Activated T-helper 17 cell treated with anti-CD3 and anti-CD28 coated beads, Interleukin-2, amount 50 U/mL, for 72 hours (primary cell): Measurements from ENCODE around the gene RUFY3. TPM values are rescaled to one million over a fixed set of nuclear protein-coding genes. Genes with fewer than 3 reads are reported as not detected.

Experiments used
- ATAC-seq: fragments of 150-1000 bp; cut with Tn5 transposase; replicated peaks from 2 replicates; pipeline ENCODE4 v1.10.0; 2021; ENCODE audit warnings: mild to moderate bottlenecking, moderate library complexity
- H3K27ac Mint-ChIP-seq: one replicate; pipeline ENCODE4 v1.8.0; 2022; ENCODE audit warnings: mixed read lengths
- H3K27me3 Mint-ChIP-seq: one replicate; pipeline ENCODE4 v1.8.0; 2022; ENCODE audit warnings: mixed read lengths
- H3K36me3 Mint-ChIP-seq: one replicate; pipeline ENCODE4 v1.8.0; 2022; ENCODE audit warnings: low read depth, mild to moderate bottlenecking, mixed read lengths
- H3K4me1 Mint-ChIP-seq: one replicate; pipeline ENCODE4 v1.8.0; 2022; ENCODE audit warnings: mixed read lengths
- H3K4me3 Mint-ChIP-seq: one replicate; pipeline ENCODE4 v1.8.0; 2022; ENCODE audit warnings: mild to moderate bottlenecking, mixed read lengths
- H3K9me3 Mint-ChIP-seq: one replicate; pipeline ENCODE4 v1.8.0; 2022; ENCODE audit warnings: mixed read lengths
- total RNA-seq, 2 donors: library from RNA; stranded (reverse); gene quantifications; one replicate each; pipeline ENCODE4 v1.2.3, GENCODE V29; 2022

Gene RUFY3
- total RNA-seq, 2 donors from 2014 or later: 14.1 to 14.9 TPM

- H3K9me3 Mint-ChIP-seq: no peaks in the 10 kb centered on the region
- no peaks in the 10 kb centered on the region for H3K36me3 Mint-ChIP-seq
- no peak for ATAC-seq
- no peak overlapping the region for H3K4me3 Mint-ChIP-seq
- H3K27ac Mint-ChIP-seq: no peak overlapping the region
- no peaks in the 10 kb centered on the region for H3K27me3 Mint-ChIP-seq
- peaks cover 7% of the 10 kb centered on the region for H3K4me1 Mint-ChIP-seq
These were observed 18.0 kb downstream of the RUFY3 start for GRCh38 chr4:70739496-70740337.

DNA sequence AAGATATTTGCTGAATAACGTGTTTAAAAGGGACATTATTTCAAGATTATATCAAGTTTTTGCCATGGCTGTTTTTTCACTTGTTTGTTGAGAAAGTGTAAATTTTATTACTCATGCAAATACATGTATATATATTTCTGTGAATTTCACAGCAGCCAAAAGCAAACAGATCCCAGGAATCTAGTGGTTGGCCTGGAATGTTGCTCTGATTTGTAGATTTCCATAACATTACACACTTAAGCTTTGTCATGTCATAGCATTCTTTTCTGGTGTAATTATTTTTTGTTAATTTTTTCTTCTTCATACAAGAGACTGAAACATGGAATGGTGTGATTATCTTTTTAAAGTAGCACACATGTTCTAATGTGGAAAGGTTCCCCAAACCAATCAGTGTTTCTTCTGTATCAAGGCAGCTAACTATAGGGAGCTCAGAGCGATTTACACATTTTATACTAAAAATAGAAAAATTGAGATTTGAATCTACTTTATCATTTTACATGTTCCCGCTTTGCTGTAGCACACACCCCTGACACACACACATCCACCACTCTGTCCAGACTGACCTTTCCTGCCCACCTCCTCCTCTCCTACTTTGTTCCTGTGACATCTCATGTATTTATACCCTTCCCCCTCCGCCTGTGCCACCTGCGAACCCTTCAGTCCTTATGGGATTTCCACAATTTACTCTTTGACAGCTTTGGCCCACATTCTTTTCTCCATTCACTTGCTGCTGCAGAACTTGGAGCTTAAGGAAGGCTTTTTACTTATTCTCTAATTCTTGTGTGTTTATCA is 20.3 kb downstream of the RUFY3 start:
- H3K4me1 Mint-ChIP-seq: no peaks in the 10 kb centered on the region
- ATAC-seq: no peak
- no peak overlapping the region for H3K27ac Mint-ChIP-seq
- no peaks in the 10 kb centered on the region for H3K27me3 Mint-ChIP-seq
- H3K36me3 Mint-ChIP-seq: no peaks in the 10 kb centered on the region
- no peaks in the 10 kb centered on the region for H3K9me3 Mint-ChIP-seq
- no peak overlapping the region for H3K4me3 Mint-ChIP-seq

GRCh38 chr4:70743731-70744130 is 22.0 kb downstream of the RUFY3 start:
- no peak for ATAC-seq
- H3K9me3 Mint-ChIP-seq: no peaks in the 10 kb centered on the region
- H3K4me3 Mint-ChIP-seq: no peak overlapping the region
- H3K36me3 Mint-ChIP-seq: no peaks in the 10 kb centered on the region
- H3K27me3 Mint-ChIP-seq: no peaks in the 10 kb centered on the region
- H3K4me1 Mint-ChIP-seq: no peaks in the 10 kb centered on the region
- H3K27ac Mint-ChIP-seq: no peak overlapping the region

DNA sequence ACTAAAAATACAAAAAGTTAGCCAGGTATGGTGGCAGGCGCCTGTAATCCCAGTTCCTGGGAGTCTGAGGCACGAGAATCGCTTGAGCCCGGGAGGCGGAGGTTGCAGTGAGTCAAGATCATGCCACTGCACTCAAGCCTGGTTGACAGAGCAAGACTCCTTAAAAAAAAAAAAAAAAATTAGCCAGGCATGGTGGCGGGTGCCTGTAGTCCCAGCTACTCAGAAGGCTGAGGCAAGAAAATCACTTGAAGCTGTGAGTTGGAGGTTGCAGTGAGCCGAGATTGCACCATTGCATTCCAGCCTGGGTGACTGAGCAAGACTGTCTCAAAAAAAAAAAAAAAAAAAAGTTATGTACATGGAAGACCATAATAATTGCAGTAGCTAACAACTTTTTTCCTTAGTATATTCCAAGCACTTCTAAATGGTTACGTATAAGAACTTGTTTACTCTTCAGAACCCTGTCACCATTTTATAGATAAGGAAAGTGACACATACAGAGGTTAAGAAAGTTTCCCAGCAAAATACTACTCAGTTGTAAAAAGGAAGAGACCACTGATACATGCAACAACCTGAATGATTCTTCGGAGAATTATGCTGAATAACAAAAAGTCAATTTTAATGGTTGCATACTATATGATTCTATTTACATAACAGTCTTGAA is 24.5 kb downstream of the RUFY3 start:
- H3K36me3 Mint-ChIP-seq: no peaks in the 10 kb centered on the region
- no peak overlapping the region for H3K4me3 Mint-ChIP-seq
- no peaks in the 10 kb centered on the region for H3K9me3 Mint-ChIP-seq
- H3K27me3 Mint-ChIP-seq: no peaks in the 10 kb centered on the region
- ATAC-seq: no peak
- H3K4me1 Mint-ChIP-seq: no peaks in the 10 kb centered on the region
- no peak overlapping the region for H3K27ac Mint-ChIP-seq

- peaks cover 6% of the 10 kb centered on the region for H3K4me1 Mint-ChIP-seq
- no peaks in the 10 kb centered on the region for H3K27me3 Mint-ChIP-seq
- H3K4me3 Mint-ChIP-seq: no peak overlapping the region
- no peak for ATAC-seq
- no peaks in the 10 kb centered on the region for H3K36me3 Mint-ChIP-seq
- no peak overlapping the region for H3K27ac Mint-ChIP-seq
- peaks cover 3% of the 10 kb centered on the region for H3K9me3 Mint-ChIP-seq
These were observed 26.1 kb downstream of the RUFY3 start for GRCh38 chr4:70747874-70748273.

- peak; percentile 77 for ATAC-seq
- Mint-ChIP-seq H3K4me3 (no peak overlapping the region), H3K27me3 (no peaks in the 10 kb centered on the region), H3K4me1 (peaks cover 11% of the 10 kb centered on the region), H3K9me3 (peaks cover 3% of the 10 kb centered on the region), H3K27ac (no peak overlapping the region), H3K36me3 (no peaks in the 10 kb centered on the region)
These were observed 27.5 kb downstream of the RUFY3 start for GRCh38 chr4:70749313-70749712.

DNA sequence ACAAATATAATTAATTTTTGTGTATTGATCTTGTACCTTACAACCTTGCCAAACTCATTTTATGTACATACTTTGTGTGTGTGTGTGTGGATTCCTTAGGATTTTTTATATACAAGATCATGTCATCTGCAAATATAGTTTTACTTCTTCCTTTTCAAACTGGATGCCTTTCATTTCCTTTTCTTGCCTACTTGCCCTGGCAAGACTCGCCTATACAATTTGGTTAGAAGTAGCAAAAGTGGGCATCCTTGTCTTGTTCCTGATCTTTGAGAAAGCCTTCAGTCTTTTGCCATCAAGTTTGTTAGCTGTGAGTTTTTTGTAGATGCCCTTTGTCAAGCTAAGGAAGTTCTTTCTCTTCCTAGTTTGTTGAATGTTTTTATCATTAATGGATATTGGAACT is 30.5 kb downstream of the RUFY3 start:
- H3K27me3 Mint-ChIP-seq: no peaks in the 10 kb centered on the region
- peaks cover 11% of the 10 kb centered on the region for H3K4me1 Mint-ChIP-seq
- H3K4me3 Mint-ChIP-seq: no peak overlapping the region
- no peak overlapping the region for H3K27ac Mint-ChIP-seq
- H3K36me3 Mint-ChIP-seq: no peaks in the 10 kb centered on the region
- ATAC-seq: no peak
- peaks cover 3% of the 10 kb centered on the region for H3K9me3 Mint-ChIP-seq

GRCh38 chr4:70753630-70754029 is 31.9 kb downstream of the RUFY3 start:
- H3K27me3 Mint-ChIP-seq: no peaks in the 10 kb centered on the region
- peaks cover 11% of the 10 kb centered on the region for H3K4me1 Mint-ChIP-seq
- no peak overlapping the region for H3K27ac Mint-ChIP-seq
- H3K4me3 Mint-ChIP-seq: no peak overlapping the region
- H3K36me3 Mint-ChIP-seq: no peaks in the 10 kb centered on the region
- peaks cover 3% of the 10 kb centered on the region for H3K9me3 Mint-ChIP-seq
- ATAC-seq: peak; percentile 69

GRCh38 chr4:70754470-70754869 is 32.7 kb downstream of the RUFY3 start:
- Mint-ChIP-seq H3K9me3 (peaks cover 3% of the 10 kb centered on the region), H3K36me3 (no peaks in the 10 kb centered on the region), H3K4me3 (no peak overlapping the region), H3K27ac (no peak overlapping the region), H3K4me1 (peaks cover 19% of the 10 kb centered on the region), H3K27me3 (no peaks in the 10 kb centered on the region)
- ATAC-seq: no peak

- peak; percentile 63 for ATAC-seq
- H3K4me3 Mint-ChIP-seq: no peak overlapping the region
These were observed 33.4 kb downstream of the RUFY3 start for GRCh38 chr4:70754990-70755688.

GRCh38 chr4:70759126-70759525 is 37.4 kb downstream of the RUFY3 start:
- peak overlapping the region; percentile 32 for H3K4me3 Mint-ChIP-seq
- ATAC-seq: no peak
- H3K4me1 Mint-ChIP-seq: peaks cover 13% of the 10 kb centered on the region
- no peaks in the 10 kb centered on the region for H3K27me3 Mint-ChIP-seq
- peaks cover 12% of the 10 kb centered on the region for H3K36me3 Mint-ChIP-seq
- no peaks in the 10 kb centered on the region for H3K9me3 Mint-ChIP-seq
- H3K27ac Mint-ChIP-seq: no peak overlapping the region

More at GRCh38 chr4:70754990-70755688, 33.4 kb downstream of the RUFY3 start:
- Mint-ChIP-seq H3K27ac (no peak overlapping the region), H3K9me3 (peaks cover 3% of the 10 kb centered on the region), H3K4me1 (peaks cover 24% of the 10 kb centered on the region), H3K27me3 (no peaks in the 10 kb centered on the region), H3K36me3 (no peaks in the 10 kb centered on the region)

GRCh38 chr4:70759627-70760026 is 37.9 kb downstream of the RUFY3 start:
- ATAC-seq: no peak
- Mint-ChIP-seq H3K36me3 (peaks cover 17% of the 10 kb centered on the region), H3K4me1 (peaks cover 13% of the 10 kb centered on the region), H3K4me3 (peak overlapping the region; percentile 32), H3K9me3 (no peaks in the 10 kb centered on the region), H3K27ac (peak overlapping the region; percentile 20), H3K27me3 (no peaks in the 10 kb centered on the region)

DNA sequence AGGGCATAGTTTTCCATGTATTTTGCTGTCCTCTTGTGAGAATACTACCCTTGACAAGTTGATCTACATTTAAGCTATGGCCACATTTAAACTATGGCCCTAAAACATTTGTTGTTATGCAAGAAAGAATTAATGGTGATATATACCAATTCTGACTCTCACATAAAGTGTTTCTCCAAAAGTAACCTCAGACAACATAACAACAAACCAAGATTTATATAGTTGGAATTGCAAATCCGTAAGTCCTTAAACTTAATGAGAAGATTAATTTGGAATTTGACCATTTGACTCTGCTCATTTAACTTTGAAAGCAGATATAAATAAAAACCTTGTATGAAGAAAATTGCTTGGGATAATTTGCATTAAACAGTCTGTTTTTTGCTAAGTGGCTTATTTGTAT is 38.9 kb downstream of the RUFY3 start:
- no peak for ATAC-seq
- Mint-ChIP-seq H3K4me3 (no peak overlapping the region), H3K27ac (no peak overlapping the region), H3K27me3 (no peaks in the 10 kb centered on the region), H3K4me1 (peaks cover 13% of the 10 kb centered on the region), H3K36me3 (peaks cover 25% of the 10 kb centered on the region), H3K9me3 (no peaks in the 10 kb centered on the region)

DNA sequence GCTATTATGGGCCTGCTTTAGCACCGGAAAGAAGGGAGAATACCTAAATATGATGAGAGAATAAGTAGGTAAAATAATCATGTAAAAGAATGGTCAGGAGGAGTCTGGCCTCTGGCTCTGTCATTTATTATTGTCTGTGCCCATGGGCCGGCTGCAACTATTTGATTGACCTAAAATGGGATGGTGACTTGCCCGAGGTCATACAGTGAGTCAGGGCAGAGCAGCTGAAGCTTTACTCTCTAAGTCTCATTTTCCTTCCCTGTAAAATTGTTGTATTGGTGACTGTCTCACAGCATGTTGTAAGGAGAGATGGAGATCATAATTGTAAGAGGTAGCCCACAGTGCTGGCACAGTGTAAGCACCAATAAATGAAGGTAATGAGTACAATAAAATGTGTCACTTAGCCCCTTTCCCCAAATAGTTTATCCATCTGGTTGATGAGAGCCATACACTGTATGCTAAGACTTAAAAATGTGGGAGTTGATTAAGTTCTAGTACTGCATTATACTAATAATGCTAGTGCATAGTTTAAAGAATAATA is 39.6 kb downstream of the RUFY3 start:
- H3K27ac Mint-ChIP-seq: no peak overlapping the region
- peaks cover 13% of the 10 kb centered on the region for H3K4me1 Mint-ChIP-seq
- no peaks in the 10 kb centered on the region for H3K9me3 Mint-ChIP-seq
- no peak overlapping the region for H3K4me3 Mint-ChIP-seq
- no peak for ATAC-seq
- H3K36me3 Mint-ChIP-seq: peaks cover 25% of the 10 kb centered on the region
- H3K27me3 Mint-ChIP-seq: no peaks in the 10 kb centered on the region
